Stomach (tissue), 9 donors: ENCODE measurements around the gene FMN2. TPM values are rescaled to one million over a fixed set of nuclear protein-coding genes. Genes with fewer than 3 reads are reported as not detected.

ENCODE experiments used
- DNase-seq, 2 donors: peaks; one replicate each; pipeline versions ENCODE4 v3.0.0 to v3.0.0-alpha.2; 2013 to 2019
- H3K27ac ChIP-seq, 5 donors: fragments of 200-600 bp in 4 of 5; sonication (generic) in 4 of 5; one replicate each; pipeline ENCODE4 v1.5.1; 2013 to 2019; ENCODE audit warnings: mild to moderate bottlenecking in 1 of 5, moderate library complexity in 1 of 5
- H3K27me3 ChIP-seq, 3 donors: fragments of 200-600 bp; sonication (generic); one replicate each; pipeline ENCODE4 v1.5.1; 2017 to 2019; ENCODE audit warnings: mixed run types in 1 of 3
- H3K36me3 ChIP-seq, 4 donors: fragments of 200-600 bp; sonication (generic); 1 replicate in 3 of 4; 2 replicates in 1 of 4; pipeline ENCODE4 v1.5.1; 2016 to 2019
- H3K4me1 ChIP-seq, 4 donors: fragments of 200-600 bp; sonication (generic); one replicate each; pipeline ENCODE4 v1.5.1; 2016 to 2019
- H3K4me3 ChIP-seq, 4 donors: fragments of 200-600 bp; sonication (generic) in 3 of 4; one replicate each; pipeline ENCODE4 v1.5.1; 2016 to 2019; ENCODE audit warnings: mild to moderate bottlenecking in 1 of 4
- H3K9me3 ChIP-seq, 4 donors: fragments of 200-600 bp; sonication (generic); one replicate each; pipeline ENCODE4 v1.5.1; 2016 to 2019
- EP300 ChIP-seq: sonication (generic); formaldehyde crosslinking; IDR thresholded peaks from one replicate; pipeline ENCODE4 v1.6.1; 2017; ENCODE audit warnings: antibody characterized with exemption
- POLR2A ChIP-seq, 4 donors: fragments of 450-650 bp; IDR thresholded peaks; one replicate each; pipeline ENCODE4 v1.6.1; 2016; ENCODE audit warnings: antibody characterized with exemption in 4 of 4, control low read depth in 2 of 4, mild to moderate bottlenecking in 1 of 4, moderate library complexity in 1 of 4
- POLR2AphosphoS5 ChIP-seq, 3 donors: sonication (generic); formaldehyde crosslinking; IDR thresholded peaks; one replicate each; pipeline ENCODE4 v1.6.1; 2016; ENCODE audit warnings: antibody characterized with exemption in 3 of 3
- WGBS, 5 donors: extraction: QIAGEN DNeasy Blood & Tissue Kit in 3 of 5; methylation state at CpG; one replicate each; pipeline versions ENCODE4 v1.1.5 to v1.1.7; 2013 to 2018; 5-methylcytosine and 5-hydroxymethylcytosine counted together
- intact Hi-C: fragments of 100-400 bp; cut with DNase I; formaldehyde crosslinking; loops from one replicate; pipeline ENCODE4 v1.15.1; 2023; ENCODE audit warnings: low total_unique reads
- polyA plus RNA-seq, 3 donors: library from polyadenylated mRNA; stranded (reverse); fragments of 200-250 nt; gene quantifications; one replicate each; pipeline ENCODE4 v1.2.3, GENCODE V29; 2013
- total RNA-seq, 5 donors: library from RNA; depleted of rRNA; stranded (reverse); fragments of >200 nt; gene quantifications; one replicate each; pipeline versions ENCODE4 v1.1.0 to v1.2.3, GENCODE V29; 2014 to 2016
- TF ChIP-seq, protein P1 (sequence below), 7 experiments: fragments of 450-650 bp in 4 of 7; fragments of 200-600 bp in 3 of 7; sonication (generic) in 3 of 7; IDR thresholded peaks; one replicate each; pipeline ENCODE4 v1.5.1; 2016 to 2019; ENCODE audit warnings: antibody characterized with exemption in 7 of 7, control low read depth in 2 of 7, mild to moderate bottlenecking in 1 of 7
- donor health status: healthy with polysubstance abuse.
- donor health status: Bipolar disorder and iron deficiency.
- donor health status: healthy.

Gene FMN2
- total and polyA plus RNA-seq, 8 donors = 0.61 to 3.3 (median 0.87) TPM; not detected in 2

DNA sequence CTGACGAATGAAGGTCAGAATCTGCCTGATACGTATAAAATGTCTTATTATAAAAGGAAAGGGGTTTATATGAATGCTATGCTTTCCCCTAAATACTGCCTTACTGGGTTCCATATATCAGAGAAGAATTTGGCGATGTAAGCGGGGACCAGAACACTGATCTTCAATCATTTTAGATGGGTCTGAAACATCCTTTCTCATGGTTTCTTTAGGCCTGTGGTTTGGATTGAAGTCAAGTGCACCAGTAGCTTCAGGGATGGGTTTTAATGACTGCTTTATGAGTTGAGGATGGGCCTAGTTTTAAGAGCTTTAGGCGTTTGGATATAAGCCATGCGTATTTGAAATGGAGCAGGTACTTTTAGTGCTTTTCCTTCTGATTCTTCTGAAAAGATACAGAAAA, 6.9 kb downstream of the FMN2 start:
- 84 to 95% (median 93%) methylated on average over 6 of the region's 6 CpGs for WGBS, 5 donors
- Histone ChIP-seq H3K4me3 (no peak overlapping the region), H3K9me3 (no peaks in the 10 kb centered on the region), H3K27ac (no peak overlapping the region), H3K4me1 (peaks cover 0 to 3% (median 1%) of the 10 kb centered on the region in 4 donors), H3K36me3 (no peaks in the 10 kb centered on the region), H3K27me3 (peaks cover 0 to 19% (median 5%) of the 10 kb centered on the region in 3 donors)
- no peak for TF ChIP-seq EP300
- TF ChIP-seq, protein P1, sequence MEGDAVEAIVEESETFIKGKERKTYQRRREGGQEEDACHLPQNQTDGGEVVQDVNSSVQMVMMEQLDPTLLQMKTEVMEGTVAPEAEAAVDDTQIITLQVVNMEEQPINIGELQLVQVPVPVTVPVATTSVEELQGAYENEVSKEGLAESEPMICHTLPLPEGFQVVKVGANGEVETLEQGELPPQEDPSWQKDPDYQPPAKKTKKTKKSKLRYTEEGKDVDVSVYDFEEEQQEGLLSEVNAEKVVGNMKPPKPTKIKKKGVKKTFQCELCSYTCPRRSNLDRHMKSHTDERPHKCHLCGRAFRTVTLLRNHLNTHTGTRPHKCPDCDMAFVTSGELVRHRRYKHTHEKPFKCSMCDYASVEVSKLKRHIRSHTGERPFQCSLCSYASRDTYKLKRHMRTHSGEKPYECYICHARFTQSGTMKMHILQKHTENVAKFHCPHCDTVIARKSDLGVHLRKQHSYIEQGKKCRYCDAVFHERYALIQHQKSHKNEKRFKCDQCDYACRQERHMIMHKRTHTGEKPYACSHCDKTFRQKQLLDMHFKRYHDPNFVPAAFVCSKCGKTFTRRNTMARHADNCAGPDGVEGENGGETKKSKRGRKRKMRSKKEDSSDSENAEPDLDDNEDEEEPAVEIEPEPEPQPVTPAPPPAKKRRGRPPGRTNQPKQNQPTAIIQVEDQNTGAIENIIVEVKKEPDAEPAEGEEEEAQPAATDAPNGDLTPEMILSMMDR (IDR thresholded peaks at IDR 0.05) = no peak
- TF ChIP-seq POLR2A (IDR thresholded peaks at IDR 0.05) = no peak
- no peak for TF ChIP-seq POLR2AphosphoS5 (IDR thresholded peaks at IDR 0.05)
- DNase-seq = no peak
- intact Hi-C loops = no loop called here

DNA sequence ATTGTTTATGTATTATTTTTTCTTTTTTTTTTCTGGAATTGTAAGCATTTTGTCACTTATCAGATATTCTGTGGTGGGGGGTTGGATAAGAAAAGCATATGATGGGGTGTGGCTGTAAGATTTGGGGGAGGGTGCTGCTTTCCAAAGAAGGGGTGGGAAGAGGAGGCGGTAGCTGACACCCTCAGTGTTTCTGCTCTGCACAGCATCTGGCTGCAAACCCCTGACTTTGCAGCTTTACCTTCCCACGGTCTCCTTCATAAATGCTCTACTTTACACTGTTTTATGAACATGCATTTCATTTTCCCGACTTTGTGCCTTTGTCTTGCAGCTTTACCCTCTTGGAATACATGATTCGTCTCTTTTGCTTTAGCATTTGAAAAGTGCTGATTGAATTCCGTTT, 7.6 kb downstream of the FMN2 start:
- H3K27ac ChIP-seq = no peak overlapping the region
- intact Hi-C loops = no loop called here
- no peaks in the 10 kb centered on the region for H3K36me3 ChIP-seq
- H3K4me1 ChIP-seq = no peaks in the 10 kb centered on the region
- no peak overlapping the region for H3K4me3 ChIP-seq
- DNase-seq = no peak
- no peak for TF ChIP-seq EP300
- H3K27me3 ChIP-seq = peaks cover 0 to 11% (median 0%) of the 10 kb centered on the region in 3 donors
- H3K9me3 ChIP-seq = no peaks in the 10 kb centered on the region
- WGBS, 5 donors = 51 to 60% (median 57%) methylated on average over 5 of the region's 5 CpGs

DNA sequence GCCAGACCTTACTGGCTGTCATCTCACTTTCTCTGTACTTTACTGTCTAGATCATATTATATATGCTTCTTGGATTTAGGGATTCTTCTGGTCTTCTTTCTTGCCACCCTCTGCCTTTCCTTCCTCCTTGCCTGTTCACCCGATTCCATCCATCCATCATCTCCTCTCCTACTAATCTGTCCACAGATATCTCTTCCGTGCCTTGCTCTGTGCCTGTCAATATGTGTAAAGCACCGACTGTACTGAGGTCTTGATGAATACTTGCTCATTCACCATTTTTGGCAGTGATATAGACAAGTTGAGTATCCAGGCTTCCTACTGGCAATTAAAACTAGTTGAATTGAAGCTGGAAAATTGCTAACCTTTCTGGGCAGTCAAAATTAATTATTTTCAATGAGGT, 8.1 kb downstream of the FMN2 start:
- no peak for DNase-seq
- no peaks in the 10 kb centered on the region for H3K4me1 ChIP-seq

DNA sequence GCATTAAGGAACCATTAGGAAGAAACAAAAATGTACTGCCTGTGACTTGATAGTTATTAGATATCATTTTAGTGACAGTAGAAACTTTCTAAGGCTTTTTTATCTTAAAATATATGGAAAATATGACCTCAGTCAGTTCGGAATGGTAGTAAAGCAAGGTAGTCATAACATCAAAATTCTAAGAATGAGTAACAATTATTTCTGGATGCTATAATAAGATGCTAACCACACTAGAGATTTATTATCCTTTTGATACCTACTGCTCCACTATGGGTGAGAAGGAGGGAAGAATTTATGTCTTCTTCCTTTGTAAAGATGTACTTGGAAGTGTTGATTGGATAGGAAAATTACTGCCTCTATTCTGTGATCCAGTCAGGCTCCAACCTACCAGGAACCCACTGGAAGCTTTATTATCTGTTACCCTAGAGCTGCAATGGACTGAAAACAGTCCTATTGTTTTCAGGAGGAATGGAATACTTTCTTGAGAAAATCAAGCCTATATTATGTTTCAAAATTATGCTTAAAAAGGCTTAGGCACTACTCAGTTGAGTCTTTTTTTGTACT, 8.8 kb downstream of the FMN2 start:
- TF ChIP-seq, protein P1 (IDR thresholded peaks at IDR 0.05) = no peak
- TF ChIP-seq POLR2AphosphoS5 (IDR thresholded peaks at IDR 0.05) = no peak
- no peak for TF ChIP-seq POLR2A (IDR thresholded peaks at IDR 0.05)
- no peak for TF ChIP-seq EP300
- no peak for DNase-seq
- intact Hi-C loops = no loop called here
- H3K27me3 ChIP-seq = peaks cover 0 to 6% (median 0%) of the 10 kb centered on the region in 3 donors
- WGBS, 5 donors = 76 to 84% (median 81%) methylated on average over 1 of the region's 1 CpG
- H3K36me3 ChIP-seq = no peaks in the 10 kb centered on the region
- no peak overlapping the region for H3K27ac ChIP-seq
- no peak overlapping the region for H3K4me3 ChIP-seq
- H3K4me1 ChIP-seq = no peaks in the 10 kb centered on the region
- no peaks in the 10 kb centered on the region for H3K9me3 ChIP-seq

More for the DNA sequence above, 8.1 kb downstream of the FMN2 start:
- H3K4me3 ChIP-seq = no peak overlapping the region
- TF ChIP-seq EP300 (no peak), POLR2AphosphoS5 (IDR thresholded peaks at IDR 0.05) (no peak), POLR2A (IDR thresholded peaks at IDR 0.05) (no peak)
- TF ChIP-seq, protein P1 (IDR thresholded peaks at IDR 0.05) = no peak
- no peaks in the 10 kb centered on the region for H3K9me3 ChIP-seq
- no peaks in the 10 kb centered on the region for H3K36me3 ChIP-seq
- intact Hi-C loops = no loop called here
- H3K27ac ChIP-seq = no peak overlapping the region
- WGBS, 5 donors = 39 to 59% (median 52%) methylated on average over 3 of the region's 3 CpGs
- peaks cover 0 to 7% (median 0%) of the 10 kb centered on the region in 3 donors for H3K27me3 ChIP-seq

DNA sequence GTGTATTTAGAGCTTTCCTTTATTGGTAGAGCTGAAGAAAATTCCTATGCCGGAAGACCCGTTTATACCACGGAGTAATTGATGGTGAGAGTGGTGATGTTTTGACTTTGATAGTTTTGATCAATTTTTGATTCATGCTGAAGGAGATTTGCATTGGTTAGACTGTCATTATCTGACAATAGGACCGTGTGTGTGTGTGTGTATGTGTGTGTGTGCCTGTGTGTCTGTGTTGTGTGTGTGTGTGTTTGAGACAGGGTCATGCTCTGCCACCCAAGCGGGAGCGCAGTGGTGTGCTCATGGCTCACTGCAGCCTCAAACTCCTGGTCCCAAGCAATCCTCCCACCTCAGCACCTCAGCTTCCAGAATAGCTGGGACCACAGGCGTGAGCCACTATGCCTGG, 9.6 kb downstream of the FMN2 start:
- H3K27me3 ChIP-seq = peaks cover 0 to 1% (median 0%) of the 10 kb centered on the region in 3 donors
- H3K9me3 ChIP-seq = no peaks in the 10 kb centered on the region
- no peaks in the 10 kb centered on the region for H3K36me3 ChIP-seq
- no peak overlapping the region for H3K27ac ChIP-seq
- no peaks in the 10 kb centered on the region for H3K4me1 ChIP-seq
- DNase-seq = no peak
- H3K4me3 ChIP-seq = no peak overlapping the region
- WGBS, 5 donors = 77 to 87% (median 79%) methylated on average over 7 of the region's 7 CpGs
- TF ChIP-seq, protein P1 (IDR thresholded peaks at IDR 0.05) = no peak
- TF ChIP-seq EP300 = no peak
- no peak for TF ChIP-seq POLR2A (IDR thresholded peaks at IDR 0.05)
- TF ChIP-seq POLR2AphosphoS5 (IDR thresholded peaks at IDR 0.05) = no peak
- intact Hi-C loops = no loop called here
